CD4-positive, alpha-beta T cell treated with Interferon gamma for 1 hour (primary cell): ENCODE data around the gene PEX14.

Experiments used
- DNase-seq: peaks from one replicate; pipeline ENCODE4 v3.0.0-alpha.2; 2020

PEX14 gene

DNA sequence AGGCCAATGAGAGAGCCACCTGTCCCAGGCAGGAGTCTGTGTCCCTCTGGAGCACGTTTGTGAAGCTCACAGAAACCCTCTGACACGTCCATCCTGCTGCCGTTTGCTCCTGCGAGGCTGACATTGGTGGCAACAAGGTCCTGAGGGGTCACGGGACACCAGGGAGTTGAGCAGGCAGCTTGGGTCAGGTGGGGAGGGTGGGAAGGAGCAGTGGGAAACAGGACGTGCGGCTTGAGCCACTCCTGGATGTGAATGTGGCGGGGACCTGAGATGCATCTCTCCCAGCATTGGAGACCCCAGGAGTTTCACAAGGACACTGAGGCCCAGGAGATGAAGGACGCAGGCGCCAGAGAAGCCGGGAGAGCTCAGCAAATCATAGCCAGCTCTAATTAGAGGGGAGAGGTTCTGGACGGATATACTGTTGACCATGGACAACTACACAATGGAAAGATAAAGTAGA lies 149.0 kb downstream of the PEX14 start:
- no peak for DNase-seq

DNA sequence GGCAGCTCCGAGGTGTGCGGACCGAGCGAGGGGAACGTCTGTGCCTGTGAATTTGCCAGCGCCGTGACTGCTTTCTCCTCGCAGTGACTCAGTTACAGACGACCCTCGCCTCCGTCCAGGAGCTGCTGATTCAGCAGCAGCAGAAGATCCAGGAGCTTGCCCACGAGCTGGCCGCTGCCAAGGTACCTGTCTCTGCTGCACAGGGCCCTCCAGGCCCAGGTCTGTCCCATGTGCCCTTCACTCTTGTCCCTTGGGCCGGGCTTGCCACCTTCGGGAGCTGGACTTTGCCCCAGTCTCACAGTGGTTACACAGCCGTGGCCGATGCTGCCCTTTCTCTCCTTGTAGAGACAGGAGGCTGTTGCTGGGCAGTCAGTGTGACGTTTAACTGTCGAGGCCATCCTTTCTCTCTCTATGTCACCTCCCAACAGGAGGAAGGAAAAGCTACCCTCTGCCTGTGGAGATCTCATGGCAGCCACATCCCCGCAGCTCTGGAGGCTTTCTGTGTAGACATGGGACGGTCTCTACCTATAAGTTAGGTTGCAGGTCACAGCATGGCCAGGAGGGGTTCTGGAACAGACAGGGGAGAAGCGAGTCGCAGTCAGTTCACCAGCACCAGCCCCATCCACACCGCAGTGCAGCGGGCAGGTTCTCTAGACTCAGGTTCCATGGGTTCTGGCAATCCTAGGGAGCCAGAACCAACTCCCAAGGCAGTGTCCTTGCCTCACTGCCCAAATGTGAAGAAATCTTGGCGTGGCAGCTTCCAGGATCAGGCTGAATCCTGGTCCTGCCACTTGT lies 149.7 kb downstream of the PEX14 start:
- no peak for DNase-seq

DNA sequence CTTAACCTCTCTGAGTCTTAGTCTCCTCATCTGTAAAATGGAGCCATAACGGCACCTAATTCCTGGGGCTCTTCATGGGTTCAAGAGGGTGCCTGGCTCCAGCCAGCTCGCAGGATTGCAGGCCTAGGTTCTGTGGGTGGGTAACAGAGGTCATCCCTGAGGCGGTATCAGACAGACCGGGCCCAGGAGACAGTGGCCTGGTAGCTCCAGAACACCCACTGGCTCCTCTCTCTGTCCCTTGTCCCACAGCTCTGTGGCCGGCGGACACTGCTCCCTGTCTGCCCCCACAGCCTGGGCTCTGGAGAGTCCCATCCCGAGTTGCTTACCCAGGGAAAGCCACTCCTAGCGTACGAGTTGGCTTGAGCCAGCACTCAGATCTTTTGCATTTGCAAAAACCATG lies 150.3 kb downstream of the PEX14 start:
- DNase-seq: no peak

DNA sequence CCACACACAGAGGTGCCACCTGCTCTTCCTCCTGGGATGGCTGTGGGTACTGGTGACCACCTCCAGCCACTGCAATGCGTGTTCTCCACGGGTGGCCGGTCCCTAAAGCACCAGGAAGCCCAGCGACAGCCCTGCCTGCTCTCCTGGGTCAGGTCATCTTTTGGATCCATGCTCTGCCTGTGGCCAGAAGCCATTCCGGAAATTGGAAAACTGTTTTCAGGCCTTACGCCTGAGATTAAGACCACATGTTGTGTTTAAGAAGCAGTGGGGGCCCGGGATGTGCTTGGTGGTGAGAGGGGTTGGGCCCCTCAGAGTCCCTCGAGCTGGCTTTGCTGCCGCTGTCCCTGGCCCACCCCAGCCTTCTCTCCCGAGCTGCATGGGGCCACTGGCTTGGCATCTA lies 150.8 kb downstream of the PEX14 start:
- DNase-seq: no peak

DNA sequence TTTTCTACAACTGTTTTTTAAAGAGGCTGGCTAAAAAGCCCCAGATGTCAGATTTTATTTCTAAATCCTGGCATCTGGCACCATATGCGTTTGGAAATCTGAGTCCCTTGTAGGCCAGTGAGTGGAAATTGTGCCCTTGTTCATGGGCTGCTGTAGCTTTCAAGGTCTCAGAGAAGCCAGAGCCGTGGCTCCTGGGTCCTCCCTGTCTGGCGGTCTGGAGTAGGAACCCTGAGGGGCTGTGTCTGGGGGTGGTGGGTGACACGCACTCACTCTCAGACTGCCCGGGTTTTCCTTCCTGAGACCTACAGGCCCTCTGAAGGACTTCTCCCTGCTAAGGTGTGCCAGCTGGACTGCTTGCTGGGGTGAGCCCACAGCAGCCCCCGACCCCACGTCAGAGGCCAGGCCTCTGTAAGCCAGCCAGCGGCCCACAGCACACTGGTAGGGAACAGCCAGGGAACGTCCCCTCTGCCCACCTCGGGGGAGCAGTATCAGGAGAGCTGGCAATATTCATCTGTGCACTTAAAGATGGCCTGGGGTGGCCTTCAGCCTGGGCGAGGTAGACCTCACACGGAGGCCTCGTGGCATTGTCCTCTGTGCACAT lies 151.5 kb downstream of the PEX14 start:
- DNase-seq: no peak

DNA sequence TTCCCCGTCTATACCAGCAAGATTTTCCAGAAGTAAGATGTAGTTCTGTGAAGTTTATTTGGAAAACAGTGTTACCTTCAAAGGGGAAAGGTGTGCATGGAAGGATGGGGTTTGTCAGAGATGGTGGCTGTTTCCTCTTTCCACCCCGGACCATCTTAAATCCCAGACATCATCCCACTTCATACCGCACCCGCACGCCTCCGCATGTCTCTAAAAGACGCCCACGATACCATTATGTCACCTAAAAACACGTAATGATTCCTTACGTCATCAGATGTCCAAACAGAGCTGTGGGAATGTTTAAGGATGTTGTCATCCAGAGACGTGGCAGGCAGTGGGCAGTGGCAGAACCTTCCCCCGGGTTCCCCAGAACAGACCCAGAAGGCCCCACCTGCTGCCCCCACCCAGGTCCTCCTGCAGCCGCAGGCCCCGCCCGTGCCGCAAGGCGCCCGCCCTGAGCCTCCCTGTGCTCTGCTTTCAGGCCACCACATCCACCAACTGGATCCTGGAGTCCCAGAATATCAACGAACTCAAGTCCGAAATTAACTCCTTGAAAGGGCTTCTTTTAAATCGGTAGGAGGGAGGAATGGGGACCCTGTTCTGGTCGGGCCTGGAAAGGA lies 152.2 kb downstream of the PEX14 start:
- no peak for DNase-seq

DNA sequence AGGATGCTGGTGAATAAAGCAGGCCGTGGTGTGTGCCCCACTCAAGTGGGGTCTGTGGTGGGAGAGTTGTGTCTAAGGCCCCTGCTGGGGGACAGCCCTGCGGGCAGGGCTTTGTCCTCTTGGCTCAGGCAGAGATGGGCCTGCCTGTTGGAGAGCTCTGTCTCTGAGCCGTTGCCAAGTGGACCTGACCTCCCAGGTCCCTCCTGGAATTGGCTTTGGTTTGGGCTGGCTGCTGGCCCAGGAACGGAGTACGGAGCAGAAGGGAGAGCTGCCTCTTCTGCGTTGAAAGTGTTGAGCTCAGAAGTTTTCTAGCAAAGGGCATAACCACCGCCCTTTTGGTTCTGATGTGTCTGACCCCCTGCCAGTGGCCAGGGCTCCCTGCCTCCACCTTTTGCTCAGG lies 153.9 kb downstream of the PEX14 start:
- no peak for DNase-seq

DNA sequence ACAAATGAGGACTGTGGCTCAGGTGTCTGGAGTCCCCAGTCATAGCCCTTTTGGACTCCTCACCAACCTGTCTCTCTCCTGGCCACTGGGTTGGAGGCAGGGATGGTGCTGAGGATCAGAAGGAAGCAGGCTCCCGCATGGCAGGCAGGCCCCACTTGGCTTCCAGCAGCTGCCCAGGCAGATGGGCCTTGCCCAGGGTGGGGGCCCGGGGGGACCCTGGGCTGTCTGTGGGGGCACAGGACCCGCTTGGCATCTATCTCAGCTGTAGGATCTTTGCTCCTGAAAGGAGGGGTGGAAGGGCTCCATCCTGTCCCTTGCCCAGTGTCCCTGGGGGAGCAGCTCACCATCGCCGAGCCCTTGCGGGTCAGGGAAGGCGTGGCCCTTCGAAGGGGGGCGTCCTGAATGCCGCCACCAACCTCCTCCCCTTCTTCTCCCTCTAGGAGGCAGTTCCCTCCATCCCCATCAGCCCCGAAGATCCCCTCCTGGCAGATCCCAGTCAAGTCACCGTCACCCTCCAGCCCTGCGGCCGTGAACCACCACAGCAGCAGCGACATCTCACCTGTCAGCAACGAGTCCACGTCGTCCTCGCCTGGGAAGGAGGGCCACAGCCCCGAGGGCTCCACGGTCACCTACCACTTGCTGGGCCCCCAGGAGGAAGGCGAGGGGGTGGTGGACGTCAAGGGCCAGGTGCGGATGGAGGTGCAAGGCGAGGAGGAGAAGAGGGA lies 154.5 kb downstream of the PEX14 start:
- DNase-seq: no peak

DNA sequence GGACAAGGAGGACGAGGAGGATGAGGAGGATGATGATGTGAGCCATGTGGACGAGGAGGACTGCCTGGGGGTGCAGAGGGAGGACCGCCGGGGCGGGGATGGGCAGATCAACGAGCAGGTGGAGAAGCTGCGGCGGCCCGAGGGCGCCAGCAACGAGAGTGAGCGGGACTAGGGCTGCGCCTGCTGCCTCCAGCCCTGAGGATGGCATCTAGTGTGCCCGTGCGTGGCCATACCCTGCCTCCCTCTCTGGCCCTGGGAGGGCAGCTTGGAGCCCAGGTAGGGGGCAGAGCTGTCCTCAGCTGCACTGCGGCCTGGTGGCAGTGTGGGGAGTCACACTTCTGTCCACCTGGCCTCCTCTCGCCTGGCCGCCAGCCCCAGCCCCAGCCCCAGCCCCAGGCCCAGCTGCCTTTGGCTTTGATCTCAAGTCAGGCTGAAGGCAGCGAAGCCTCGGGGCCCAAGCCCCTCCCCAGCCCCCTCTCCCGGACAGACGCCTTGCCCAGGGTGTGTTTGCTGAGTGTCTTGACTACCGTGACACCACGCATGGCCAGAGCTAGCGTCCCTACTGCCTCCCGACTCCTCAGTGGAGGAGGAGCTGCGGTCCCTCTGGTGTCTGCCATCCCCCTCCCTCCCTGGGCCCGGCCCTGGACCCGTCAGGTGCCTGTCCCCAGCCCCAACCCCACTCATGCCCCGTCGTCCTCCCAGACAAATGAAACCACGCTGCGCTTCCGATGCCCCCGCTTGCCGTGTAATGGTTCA lies 155.2 kb downstream of the PEX14 start:
- DNase-seq: no peak

DNA sequence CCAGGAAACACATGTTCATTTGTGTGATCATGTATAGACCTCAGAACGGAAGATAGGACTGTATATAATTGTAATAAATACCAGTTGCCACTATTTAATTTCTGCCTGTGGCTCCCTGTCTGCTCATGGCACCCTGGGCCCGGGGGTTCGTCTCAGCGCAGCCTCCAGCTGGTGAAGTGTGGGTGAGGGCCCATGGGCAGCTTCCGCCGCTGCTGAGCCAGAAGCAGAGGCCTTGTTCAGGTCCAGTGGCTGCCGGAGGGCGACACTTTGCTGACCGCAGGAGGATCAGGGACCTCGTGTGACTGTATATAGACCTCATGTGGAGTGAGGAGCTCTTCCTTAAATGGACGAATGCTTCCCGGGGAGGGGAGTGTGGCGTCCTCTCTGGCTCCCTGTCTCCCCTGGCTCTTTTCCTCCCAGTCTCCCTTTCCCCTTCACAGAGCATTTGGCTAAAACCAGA lies 155.9 kb downstream of the PEX14 start:
- no peak for DNase-seq

DNA sequence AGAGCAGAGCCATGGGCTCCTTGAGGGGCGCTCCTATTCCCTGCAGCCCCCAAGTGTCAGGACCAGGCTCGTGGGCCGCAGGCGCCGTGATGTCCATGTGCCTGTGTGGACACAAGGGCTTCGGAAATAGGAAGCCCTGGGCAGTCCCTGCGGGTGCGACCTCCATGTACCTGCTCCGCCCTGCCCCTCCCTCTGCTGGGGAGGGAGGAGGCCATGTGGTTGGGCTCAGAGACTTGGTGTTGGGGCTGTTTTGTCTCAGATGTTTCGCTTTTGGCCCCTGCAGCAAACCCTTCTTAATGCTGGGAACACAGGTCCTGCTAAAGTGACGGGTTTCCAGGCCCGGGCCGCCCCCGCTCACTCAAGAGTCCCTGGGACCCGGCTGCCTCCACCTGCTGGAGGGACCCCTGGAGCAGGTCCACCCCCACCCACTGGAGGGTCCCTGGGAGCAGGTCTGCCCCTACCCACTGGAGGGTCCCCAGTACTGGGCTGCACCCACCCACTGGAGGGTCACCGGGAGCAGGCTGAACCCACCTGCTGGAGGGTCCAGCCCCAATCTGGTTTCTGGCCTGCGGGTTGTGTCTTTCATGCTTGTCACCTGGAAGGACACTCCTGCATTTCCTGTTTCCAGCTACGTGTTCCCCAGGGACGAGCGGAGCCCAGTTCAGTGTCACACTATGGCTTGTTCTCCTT lies 156.5 kb downstream of the PEX14 start:
- no peak for DNase-seq

DNA sequence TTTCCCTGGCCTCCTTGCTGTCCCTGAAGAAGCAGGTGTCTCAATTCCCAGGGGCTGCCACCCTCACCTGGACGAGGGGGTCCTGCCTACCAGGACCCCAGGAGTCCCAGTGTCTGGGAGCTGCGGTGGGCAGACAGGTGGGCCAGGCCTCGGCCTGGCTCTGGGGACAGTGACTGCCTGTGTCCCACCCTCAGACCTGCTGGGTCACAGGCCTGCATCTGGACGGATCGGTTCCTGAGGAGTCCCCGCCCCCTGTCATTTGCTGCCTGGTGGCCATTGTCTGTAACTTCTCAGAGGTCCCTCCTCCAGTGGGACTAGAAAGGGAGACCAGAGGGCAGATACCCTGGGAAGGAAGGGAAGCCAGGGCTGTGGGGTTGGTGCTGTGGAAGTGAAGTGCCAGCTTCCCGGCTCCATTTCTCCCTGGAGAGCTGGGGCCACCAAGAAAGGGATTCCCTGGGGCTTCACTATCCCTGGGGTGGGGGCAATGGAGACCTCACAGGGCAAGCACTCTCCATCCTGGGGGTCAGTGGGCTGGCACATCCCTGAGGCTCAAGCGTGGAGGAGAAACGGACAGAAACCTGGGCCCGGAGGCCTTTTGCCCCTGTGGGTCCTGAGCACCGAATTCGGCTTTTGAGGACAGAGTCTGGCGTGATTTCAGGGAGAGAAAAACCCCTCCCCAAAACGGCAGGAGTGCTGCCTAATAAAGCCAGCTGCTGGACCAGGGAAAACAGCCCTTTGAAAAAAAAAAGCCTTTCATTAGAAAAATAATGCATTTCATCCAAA lies 157.3 kb downstream of the PEX14 start:
- no peak for DNase-seq

DNA sequence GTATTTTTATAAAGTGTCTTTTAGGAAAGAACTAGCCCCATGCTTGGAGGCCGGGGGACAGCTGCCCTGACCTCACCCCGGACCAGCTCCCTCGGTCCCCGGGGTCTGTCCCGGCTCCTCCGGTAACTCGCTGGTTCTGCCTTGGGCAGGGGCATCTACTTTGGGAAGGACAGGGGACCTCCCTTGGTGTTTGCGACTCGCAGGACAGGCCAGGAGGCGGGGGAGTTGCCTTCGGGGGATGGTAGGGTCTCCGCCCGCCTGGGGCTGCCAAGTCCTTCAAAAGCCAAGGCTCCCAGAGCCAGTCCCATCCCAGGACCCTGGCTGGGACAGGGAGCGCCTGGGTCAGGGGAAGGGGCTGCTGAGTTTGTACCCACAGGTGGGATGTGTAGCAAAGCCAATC lies 157.9 kb downstream of the PEX14 start:
- DNase-seq: no peak

DNA sequence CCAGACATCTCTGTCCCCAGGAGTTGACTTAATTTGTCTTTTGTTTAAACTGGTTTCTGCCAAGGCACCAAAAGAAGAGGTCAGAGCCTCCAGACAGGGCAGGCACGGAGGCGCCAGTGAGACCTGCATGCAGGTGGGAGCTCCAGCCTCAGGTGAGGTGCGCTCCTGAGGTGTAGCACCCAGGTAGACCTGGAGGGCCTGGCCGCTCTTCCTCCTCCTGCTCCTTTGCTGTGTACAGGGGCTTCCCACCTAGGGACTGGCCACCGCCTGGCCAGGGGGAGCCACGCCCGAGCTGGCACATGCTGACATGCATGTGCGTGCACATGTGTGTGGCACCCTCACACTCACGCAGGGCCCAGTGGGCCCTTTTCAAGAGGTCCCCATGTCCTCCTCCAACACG lies 158.7 kb downstream of the PEX14 start:
- DNase-seq: no peak

DNA sequence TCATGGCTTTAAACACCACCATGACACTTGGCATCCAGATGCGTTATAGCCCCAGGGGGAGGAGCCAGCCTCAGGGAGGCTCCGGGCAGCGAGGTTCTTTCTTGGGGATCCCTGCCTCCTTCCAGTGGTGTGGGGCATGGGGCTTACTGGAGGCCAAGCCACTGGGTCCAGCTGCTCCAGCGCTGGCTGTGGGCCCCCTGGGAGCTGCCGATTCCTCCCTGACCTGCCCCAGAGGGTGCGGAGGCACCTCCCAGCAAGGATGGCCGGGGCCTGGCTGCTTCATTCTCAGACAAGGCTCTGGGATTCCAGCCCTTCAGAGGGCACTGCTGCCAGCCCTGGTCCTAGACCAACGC lies 159.3 kb downstream of the PEX14 start:
- DNase-seq: no peak

DNA sequence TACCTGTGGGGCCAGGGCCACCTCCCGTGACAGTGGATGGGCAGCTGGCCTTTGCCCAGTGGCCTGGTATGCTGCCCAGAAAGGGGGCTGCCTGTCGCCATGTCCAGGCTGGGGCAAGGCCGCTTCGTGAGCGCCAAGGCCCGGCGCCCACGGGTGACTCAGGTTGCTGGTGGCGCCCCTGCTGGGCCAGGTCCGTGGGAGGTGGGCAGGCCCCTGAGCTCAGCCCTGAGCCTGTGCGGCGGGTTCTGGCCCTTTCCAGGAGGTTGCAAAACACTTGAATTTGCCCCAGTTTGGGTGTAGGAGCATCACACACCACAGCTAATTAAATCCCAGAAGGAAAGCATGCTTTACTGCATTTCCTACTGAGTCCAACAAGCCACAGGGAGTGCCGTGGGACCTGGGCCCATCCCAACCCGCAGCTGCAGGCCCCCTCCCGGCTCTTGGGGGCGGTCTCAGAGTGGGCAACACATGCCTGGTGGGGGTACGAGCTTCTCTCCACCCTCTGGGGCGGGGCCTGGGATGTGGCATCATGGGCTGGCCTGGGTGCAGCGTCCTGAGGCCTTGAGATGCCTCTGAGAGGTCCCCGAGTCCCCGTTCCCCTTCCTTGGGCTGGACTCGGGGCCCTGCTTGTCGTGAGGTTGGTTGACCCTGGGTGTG lies 159.8 kb downstream of the PEX14 start:
- no peak for DNase-seq

DNA sequence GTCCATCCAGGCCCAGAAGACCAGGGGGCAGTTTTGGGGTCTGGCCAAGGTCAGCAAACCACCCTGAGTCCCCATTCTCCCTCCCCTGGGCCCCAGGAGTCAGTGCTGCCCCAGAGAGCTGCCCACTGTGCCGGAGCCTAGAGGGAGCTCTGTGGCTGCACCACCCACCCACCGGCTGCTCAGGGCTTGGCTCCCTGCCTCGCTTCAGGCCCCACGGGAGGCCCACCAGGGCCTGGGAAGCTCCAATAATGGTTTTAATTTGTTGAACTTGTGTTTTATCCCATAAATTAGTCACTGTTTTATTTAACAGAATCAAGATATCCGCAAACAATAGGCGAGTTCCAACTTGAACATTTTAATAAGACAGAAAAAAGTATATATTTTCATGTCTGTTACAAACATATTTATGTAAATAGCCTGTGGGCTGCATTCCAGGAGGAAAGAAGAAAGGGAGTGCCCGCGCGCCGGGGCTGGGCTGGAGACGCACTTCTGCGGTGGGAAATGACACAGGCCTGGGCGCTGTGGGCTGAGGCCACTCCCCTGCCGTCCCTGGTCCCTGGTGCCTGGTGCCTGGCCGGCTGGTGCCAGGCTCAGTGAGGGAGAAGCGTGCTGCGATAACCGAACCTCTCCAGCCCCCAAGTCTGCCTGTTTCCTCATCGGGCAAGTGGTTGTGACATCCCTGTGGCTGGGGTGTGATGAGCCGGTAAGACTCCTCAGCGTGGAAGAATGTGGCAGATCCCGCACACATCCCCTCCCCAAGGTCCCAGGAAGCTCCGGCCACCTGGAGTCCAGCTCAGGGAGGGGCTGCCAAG lies 160.5 kb downstream of the PEX14 start:
- DNase-seq: no peak

DNA sequence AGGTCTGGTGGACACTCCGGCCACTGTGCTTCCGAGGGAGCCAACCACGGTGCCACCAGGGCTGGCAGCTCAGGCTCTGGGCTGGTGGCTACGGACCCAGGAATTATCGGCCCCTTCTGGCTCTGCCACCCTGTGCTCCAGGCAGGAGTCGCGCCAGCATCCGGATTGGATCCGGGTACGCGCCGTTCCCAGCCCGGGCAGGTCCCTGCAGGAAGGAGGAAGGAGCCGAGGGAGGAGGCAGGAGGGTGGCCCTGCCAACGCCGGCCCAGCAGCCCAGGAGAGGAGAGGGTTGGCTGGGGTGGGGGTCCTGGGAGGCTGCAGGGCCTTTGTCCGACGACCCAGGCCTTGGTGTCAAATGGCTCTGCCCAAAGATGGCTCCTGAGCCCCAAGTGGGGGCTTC lies 161.2 kb downstream of the PEX14 start:
- no peak for DNase-seq

DNA sequence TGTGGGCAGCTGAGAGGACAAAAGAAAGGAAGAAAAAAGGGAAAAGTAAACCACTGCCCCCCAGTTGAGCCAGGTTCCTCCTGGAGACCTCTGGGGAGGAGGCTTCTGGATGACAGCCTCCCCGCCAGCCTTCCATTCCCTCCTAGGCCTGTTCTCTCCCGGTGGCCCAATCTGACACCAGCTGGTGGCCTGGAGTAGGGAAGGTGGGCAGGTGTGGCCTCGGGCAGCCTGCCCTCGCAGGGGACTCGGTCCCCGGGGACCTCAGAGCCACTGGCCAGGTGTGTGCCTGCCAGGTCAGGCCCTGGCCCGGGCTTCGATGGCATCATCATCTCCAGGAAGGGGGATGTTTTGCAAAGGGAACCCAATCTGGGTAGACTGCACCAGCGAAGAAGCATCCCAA lies 162.7 kb downstream of the PEX14 start:
- no peak for DNase-seq
